Stimulated activated CD8-positive, alpha-beta memory T cell treated with anti-CD3 and anti-CD28 coated beads, Interleukin-7, amount 100 ng/mL, for 4 hours (primary cell): ENCODE data around the gene AIP.

Source experiments
- DNase-seq, 2 donors: peaks; one replicate each; pipeline ENCODE4 v3.0.0-alpha.2; 2020; ENCODE audit warnings: low read depth in 2 of 2

AIP gene

DNA sequence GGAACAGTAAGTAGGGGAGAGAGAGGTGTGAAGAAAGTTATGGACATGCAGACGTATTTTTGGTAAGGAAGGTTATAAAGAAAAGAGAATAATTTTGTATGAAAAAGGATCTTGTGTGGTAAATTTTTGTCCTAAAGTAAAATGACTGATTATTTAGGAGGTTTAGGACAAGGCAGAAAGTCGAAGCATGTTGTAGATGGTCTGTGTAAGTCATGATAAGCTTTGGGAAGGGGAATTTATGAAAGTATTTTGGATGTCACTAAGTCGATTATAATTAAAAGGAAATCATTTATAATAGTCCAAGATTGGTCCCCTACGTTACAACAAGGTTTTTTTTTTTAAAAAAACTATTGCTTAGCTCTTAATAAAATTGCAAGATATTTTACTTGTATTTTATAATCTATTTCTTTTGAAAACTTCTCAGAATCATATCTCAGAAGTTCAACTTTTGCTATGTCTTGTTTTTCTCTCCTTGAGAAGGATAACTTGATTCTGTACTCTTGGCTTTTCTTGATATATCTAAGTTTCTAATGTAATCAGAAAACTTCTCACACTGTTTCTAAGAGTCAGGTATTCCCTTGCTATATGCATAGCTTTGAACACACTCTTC lies 51.3 kb downstream of the AIP start:
- no peak for DNase-seq

DNA sequence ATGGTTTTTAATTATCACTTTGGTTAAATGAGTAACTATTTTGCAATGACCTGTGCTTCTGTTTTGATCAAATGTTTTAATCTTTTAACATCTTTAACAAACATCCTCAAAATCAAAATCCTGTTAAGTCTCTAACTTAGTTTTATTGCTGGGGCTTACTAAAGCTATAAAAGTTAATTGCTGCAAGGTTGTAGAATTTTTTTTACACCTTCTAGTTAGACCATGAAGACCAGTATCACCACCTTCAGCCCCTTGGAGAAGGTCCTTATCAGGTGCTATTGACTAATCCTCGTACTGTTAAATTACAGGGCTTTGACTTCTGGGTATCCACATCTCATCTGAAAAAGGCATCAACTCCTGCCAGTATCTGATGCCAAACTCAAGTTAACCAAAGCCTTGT lies 52.7 kb downstream of the AIP start:
- no peak for DNase-seq

DNA sequence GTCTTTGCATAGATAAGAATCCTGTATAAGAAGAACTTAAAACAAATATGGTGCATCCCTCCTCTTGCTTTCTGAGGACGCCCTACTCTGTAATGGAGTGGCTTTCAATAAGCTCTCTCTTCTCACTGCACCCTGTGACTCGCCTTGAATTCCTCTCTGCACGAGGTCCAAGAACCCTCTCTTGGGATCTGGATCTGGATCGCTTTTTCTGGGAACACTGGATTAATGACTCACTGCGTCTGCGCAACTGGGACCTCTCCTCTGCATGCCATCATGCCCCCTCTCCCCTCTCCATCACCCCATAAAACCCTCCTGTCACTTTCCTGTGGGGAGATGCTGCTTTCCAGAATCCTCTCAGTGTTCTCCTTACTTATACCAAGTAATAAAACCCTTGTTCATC lies 55.5 kb downstream of the AIP start:
- no peak for DNase-seq

DNA sequence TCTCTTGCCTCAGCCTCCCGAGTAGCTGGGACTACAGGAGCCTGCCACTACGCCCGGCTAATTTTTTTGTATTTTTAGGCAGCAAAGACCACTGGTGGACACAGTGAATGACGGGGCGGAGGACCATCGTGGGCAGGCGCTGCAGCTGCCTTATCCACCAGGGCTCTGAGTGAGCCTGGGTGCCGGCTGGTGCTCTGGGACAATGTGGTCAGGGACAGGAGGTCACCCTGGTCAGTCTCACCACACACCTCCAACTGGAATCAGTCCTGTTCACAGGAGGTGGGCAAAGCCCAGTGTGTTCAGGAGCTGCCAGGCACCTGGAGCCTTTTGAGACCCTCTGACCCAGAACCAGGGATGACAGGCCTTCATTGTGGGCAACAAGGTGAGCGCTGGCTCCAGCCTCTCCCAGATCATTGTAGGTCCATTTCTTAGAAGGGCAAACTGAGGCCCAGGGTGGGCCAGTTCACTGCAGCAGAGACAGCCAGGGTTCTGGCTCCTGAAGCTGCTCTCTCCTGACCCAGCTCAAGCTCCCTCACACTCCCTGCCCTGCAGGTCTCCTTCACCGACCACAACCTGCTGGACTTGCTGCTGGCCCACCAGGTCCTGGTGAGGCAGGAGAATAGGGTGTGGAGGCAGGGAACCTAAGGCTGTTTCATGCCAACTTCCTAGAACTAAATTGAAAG lies 56.1 kb downstream of the AIP start:
- no peak for DNase-seq

DNA sequence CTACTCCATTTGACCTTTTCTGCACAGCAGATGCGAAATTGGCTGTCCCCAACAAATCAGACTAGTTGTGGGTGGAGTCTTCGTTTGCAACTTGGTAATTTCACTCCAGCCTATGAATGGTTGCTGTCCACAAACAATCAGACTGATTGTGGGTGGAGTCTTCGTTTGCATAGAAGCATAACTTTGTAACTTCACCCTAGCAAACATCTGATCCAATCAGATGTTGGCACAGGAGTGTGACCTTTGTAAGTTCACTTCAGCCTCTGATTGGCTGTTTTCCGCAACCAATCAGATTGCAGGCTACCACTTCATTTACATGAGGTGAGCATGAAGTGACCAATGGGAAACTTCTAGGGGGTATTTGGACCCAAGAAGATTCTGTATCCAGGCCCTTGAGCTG lies 56.7 kb downstream of the AIP start:
- no peak for DNase-seq
